Activated CD4-positive, alpha-beta T cell treated with anti-CD3 and anti-CD28 coated beads, Interleukin-2, amount 50 U/mL, for 1 hour (primary cell): ENCODE data around the gene LIPE.

Experiments used
- DNase-seq: peaks from one replicate; pipeline ENCODE4 v3.0.0-alpha.2; 2020

The LIPE gene

DNA sequence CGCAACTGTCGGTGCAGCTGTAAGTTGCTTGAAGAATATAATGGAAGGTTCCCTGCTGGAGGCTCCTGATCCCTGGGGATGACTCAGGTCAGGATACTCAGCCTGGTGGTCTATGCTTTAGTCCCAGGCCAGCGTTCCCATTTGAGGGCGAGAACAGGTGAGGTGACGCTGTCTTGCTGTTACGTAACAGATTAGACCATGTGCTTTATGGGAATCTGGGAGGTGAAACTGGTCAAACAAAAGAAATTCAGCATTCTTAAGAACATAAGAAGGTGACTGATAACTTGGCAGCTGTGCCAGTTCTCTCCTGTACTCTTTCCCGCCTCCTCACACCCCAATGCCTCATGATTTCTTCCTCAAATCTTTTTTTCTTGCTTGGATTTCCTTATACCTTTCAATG is 15.6 kb upstream of the LIPE start, which contains the start of gene CXCL17:
CXCL17 (minus strand) TSS at position 114 of the 400 bp plus-strand sequence. CDS start 114 bp downstream, outside the sequence.
- no peak for DNase-seq

DNA sequence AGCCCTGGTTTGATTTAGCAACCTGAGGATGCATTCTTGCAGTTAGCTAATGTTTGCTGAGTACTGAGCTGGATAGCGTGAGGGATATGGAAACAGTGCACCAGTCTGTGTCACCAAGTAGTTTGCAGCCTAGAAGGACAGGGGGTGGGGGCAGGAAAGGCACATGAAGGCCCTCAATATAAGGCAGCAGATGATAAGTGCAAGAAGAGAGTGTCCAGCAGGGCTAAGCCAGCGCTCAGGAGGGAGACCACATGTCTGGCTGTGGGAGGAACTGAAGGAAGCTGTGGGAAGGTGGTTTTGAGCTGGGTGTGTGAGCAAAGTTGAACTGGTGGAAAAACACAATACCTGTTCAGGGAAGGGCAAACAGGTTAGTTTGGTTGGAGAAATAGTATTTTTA is 13.9 kb upstream of the LIPE start:
- no peak for DNase-seq

DNA sequence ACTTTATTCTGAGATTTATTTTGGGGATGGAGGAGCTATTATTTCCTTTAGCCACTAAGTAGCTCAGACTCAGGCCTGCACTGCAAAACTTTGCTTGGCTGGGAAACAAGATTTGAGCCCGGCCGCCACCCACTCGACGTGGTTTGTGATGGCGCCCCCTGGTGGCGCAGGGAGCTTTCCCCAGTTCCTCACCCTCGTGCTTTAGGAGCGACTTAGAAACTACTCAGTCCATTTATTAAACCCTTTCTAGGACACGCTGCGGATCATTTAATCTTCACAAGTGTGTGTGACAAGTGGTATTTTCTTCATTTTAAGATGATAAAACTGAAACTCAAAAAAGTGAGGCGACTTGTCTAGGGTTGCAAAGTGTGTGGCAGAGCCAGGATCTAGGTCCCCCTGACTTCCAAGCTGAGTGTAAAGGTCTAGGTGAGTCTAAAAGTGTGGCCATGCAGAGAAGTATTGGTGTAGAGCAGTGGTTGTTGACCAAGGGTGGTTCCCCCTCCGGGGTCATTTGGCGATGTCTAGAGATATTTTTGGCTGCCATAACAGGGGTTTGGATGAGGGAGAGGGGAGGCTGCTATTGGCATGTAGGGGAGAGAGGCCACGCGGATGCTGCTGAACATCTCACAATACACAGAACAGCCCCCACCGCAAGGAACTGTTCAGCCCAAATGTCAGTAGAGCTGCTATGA is 13.3 kb upstream of the LIPE start:
- peak; percentile 82 for DNase-seq

DNA sequence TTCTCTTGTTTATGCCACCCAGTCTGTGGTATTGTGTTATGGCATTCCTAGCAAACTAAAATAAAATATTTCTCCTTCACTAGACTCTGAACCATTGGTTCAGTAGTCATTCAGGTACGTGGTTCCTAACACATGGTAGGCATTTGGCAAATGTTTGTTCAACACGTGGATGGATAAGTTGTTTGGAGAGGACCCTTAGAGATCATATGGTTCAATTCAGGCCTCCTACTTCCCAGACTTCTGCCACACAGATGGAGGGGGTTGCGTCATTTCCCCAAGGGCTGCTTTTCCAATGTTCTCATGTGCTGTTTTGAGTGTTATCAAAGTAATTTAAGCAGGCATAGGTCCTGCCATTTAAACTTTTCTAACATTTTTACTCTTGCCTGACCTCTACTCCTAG is 8.8 kb upstream of the LIPE start:
- DNase-seq, result no peak

DNA sequence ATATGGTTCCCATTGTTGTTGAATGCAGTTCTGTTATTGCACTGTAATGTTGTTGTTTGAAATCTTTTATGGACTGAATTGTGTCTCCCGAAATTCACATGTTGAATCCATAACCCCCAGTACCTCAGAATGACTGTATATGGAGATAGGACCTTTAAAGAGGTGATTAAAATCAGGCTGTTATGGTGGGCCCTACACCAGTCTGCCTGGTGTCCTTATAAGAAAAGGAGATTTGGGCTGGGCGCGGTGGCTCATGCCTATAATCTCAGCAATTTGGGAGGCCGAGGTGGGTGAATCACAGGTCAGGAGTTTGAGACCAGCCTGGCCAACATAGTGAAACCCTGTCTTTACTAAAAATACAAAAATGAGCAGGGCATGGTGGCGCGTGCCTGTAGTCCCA is 8.1 kb upstream of the LIPE start:
- no peak for DNase-seq

DNA sequence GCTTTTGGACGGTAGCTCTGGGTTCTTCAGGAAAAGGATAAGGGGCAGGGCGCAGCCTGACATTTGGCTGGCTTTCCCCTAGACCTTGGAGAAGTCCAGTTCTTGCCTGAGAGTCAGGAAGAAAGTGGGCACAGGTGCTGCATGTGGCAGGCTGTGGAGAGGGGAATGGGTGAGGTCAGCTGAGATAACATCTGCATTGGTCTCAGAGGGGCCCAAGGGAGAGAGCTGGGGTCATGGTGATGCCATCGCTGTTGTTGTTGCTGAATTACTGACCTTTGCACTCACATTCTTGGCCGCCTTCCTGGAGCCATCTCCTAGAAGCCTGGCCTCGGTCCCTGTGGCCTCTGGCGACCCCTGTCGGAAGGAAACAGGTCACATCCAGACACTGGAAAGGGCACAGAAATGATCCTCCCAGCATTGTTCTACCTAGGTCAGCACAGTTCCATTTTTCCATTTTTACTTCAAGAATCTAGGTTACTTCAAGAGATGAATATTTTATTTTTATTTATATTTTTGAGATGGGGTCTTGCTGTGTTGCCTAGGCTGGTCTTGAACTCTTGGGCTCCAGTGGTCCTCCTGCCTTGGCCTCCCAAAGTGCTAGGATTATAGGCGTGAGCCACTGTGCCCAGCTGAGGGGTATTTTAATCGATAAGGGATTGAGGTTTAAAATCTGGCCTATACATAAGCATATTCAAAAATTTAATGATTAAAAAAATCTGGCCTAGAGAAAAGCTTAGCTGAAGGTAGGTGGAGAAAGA is 6.5 kb upstream of the LIPE start:
- DNase-seq, result peak; percentile 67

DNA sequence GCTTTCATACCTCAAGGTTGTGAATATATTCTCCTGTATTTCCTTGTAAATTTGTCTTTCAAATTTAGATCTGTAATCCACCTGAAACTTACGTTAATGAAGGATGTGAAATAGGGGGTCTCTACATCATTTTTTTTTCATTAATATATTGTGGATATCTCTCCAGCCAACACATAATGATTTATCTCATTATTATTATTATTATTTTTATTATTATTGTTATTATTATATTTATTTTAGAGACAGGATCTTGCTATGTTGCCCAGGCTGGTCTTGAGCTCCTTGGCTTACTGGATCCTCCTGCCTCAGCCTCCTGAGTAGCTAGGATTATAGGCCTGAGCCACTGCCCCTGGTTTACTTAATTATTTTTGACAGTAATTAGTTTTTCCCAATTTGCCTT is 4.3 kb upstream of the LIPE start:
- no peak for DNase-seq

DNA sequence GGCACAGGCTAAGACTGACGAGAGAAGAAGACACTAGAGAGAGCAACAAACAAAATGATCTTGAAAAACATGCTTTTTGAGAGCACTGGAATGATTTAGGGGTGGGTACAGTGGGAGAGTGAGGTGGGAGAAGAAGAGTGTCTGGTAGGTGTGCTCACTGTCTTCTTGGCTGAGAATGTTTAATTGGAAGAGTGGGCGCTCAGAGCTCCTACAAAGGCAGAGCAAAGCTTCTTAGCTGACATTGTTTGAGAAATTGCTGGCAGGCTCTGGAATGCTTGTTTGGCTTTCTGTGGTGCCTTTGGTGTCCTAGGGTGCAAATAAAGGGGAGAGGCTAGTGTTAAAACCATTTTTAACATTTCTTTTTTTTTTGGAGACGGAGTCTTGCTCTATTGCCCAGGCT is 1.5 kb upstream of the LIPE start:
- no peak for DNase-seq

DNA sequence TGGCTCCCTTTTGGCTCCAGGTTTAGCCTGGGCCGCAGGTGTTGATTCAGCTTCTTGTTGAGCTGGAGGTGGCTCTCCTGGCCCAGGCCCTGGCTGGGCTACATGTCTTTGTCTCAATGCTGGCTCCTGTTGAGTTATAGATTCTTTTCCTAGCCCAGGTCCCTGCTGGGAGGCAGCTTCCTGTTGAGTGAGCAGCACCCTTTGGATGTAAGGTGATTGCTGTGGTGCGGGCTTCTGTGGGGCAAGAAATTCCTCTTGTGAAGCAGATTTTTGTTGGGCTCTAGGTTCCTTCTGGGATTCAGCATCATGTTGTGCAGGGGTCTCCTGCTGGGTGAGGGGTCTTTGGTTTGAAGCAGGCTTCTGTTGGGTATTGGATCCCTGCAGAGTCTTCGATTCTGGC is 545 bp downstream of the LIPE start:
- no peak for DNase-seq

DNA sequence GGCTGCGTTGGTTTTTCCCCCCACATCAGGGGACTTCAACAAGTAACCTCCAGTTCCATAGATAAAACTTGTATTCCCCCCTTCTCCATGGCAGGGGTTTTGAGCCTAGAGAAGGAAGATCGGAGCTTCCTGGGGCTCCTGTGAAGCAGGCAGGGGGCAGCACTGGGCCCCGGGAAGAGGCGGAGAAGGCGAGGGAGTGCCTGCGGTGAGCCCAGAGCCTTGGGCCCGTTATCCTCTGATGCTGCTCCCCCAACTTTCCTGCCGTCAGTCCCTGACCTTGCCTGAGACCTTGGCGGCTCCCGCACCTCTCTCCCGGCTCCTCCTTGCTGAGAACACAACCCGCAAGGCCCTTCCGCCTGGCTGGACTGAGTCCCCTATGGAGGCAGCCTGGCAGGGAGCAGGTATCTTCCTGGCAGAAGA is 2.5 kb downstream of the LIPE start:
- no peak for DNase-seq

DNA sequence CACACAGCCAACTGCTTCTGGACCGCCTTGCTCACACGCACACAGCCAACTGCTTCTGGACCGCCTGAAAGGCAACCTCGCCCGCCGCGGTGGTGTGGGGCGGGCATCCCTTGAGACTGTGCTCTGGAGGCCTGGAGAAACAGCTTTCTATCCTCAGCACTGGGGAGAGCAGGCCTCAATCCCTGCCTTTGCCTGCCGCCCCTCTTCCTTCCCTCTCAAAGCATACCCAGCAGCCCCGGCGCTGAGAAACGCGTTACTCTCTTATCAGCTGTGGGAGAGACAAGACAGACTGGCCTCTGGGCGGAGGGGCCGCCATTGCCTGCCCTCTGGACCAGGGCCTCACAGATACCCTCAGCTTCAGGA is 2.9 kb downstream of the LIPE start:
- DNase-seq, result no peak

DNA sequence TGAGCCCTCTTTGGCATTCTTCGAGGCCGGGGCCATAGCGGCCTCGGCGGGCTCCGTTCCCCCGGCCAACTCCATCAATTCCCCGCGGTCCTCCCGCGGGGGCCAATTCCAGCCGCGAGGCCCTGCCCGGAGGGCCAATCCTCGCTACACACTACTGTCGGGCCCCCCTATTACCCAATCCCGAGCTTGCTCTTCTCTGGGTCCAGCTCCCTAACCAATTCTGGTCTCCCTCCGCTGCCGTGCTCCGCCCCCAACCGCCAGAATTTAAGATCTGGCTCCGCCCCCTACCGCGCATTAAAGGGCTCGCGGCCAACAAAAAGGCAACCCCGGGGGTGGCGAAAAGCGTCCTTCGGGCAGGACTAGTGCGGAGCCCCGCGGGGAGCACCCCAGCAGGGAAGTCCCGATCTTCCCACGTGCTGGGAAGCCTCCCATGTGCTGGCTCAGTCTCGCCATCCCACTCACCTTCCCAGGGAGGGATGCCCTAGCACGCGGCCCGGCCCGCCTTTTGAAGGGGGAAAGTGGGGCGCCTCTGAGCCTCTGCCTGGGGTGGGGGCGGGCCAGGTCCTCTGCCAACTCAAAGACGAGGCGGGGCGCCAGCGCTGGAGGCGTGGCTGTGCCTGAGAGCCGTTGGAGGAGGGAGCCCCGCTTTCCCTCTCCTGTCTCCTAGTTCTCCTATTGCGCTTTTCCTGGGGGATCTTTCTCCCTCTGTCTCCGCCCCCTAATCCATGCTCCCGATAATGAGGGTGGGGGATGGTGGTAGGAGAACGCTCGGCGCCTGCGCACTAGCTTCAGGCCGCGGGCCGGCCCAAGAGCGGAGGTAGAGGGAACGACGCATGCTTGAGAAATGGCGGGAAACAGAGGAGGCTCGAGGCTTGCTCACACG is 3.5 kb downstream of the LIPE start:
- DNase-seq, result peak; percentile 92

DNA sequence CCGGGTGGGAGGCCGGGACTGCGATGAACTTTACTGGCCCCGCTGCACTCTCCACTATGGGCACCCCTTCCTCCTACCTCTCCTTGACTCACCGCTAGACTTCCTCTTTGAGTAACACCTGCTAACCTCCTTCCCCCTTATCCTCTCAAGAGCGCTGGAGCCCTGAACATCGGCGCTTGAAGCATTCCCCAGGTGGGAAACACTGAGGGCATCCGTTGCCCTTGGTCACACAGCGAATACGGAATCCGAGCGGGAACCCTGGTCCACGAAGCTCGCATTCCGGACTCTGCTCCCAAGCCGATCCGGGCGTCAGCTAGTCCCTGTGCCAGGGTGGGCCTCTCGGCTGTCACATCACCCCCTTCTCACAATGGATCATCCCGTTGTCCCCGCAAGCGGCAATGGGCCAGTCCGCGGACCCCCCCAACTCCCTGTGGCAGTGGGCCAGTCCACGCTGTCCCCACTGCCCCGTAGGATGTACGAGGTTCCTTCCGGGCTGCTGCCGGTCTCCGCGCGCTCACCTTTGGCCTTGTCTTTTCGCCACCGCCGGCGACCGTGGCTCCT is 4.2 kb downstream of the LIPE start:
- DNase-seq, result peak; percentile 47

DNA sequence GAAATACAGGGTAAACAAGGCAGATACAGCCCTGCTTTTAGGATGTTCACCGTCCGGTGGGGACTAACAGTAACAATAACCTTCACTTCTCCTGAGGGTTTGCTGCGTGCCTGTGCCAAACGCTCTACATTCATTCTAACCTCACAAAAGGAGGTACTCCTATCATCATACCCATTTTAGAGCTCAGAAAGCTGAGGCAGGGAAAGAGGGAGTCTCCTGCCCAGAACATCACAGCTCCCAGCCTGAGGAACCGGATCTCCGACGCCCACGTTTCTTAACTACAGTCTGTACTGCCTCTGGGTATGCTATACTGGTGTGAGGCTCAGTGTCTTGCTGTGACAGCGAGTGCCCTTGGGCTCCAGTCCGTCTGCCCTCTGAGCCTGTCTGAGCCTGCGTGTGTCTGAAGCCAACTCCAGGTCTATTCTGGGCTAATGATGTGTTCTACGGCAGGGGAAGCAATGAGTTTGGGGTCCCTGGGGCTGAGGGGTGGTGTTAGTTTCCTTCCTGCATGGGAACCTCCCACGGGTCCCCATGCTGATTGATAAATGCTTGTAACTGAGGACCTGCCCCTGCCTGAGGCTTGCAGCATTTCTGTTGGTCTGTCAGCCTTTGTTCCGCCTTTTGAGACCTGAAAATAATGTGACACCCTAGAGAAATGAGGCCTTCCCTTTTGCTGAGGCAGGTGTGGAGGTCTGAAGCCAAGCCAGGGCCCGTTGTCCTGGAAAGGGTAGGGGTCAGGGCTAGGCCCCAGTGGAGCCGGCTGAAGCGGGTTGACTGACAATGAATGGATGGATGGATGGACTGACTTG is 4.9 kb downstream of the LIPE start:
- no peak for DNase-seq

DNA sequence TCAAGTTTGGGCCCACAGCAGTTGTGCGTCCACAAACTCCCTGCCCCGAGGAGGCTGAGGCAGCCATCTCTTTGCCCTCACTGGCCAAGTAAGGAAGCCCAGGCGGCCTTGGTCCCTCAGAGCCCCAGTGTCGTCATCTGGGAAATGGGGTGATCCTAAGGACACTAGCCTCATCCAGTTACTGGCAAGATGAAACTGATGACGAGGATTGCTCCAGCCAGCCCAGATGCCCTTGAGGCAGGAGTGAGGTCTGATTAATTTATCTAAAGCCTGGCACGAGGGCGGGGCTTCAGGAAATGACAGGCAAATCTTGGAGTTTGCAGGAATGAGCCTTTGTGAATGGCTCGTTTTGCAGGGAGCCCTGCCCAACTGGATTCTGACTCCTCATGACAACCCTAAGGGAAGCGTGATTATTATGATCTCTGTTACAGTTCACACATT is 5.6 kb downstream of the LIPE start:
- no peak for DNase-seq

DNA sequence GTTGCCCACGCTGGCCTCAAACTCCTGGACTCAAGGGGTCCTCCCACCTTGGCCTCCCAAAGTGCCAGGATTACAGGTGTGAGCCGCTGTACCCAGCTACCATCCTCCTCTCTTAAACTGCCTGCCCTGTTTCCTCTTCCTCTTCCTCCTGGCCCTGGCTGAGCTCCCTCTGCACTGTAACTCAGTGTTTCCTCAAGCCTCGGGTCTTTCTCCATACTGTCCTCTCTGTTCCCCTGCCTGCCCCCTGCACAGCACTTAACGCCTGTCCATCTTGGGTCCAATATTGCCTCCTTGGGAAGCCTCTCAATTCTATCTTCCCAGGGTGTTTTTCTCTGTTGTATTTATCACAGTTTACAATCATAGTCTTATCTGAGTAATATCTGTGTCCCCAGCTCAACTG is 6.1 kb downstream of the LIPE start:
- no peak for DNase-seq

DNA sequence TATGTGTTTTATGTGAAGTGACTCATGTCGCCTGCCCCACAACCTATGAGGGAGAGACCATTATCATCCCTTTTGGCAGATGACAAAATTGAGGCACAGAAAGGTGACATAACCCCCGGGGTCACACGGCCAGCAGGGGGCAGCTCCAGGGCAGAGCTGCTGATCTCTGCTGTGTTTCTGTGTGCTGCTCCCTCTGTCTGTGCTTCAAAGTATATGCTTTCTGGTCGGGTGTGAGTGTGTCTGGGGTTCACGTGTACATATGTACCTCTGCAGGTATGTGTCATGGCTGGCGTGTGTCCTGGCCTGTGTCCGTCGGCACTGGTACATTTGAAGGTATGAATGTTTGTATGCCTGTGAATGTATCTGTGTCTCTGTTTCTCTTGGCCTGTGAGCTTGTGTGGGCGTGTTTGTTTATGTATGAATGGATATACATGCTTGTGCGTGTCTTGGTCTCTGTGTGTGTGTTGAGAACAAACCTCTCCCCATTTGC is 7.1 kb downstream of the LIPE start:
- peak; percentile 80 for DNase-seq

DNA sequence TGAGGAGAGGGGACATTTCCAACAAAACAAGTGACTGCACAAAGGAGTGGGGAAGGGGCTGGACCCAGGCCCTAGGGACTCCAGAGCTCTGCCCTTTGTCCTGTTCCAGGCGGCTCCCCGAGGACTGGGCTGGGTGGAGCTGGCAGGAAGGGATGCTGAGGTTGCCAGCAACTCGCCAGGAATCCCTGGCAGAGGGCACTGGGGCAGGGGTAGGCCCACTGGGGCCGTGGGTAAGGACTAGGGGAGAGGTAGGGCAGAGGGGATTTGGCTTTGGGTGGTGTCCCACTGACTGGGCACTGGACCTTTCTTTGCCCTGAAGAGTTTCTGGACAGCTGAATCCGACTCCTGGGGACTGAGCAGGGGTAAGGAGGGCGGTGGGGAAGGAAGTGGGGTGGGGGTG is 7.9 kb downstream of the LIPE start:
- no peak for DNase-seq

DNA sequence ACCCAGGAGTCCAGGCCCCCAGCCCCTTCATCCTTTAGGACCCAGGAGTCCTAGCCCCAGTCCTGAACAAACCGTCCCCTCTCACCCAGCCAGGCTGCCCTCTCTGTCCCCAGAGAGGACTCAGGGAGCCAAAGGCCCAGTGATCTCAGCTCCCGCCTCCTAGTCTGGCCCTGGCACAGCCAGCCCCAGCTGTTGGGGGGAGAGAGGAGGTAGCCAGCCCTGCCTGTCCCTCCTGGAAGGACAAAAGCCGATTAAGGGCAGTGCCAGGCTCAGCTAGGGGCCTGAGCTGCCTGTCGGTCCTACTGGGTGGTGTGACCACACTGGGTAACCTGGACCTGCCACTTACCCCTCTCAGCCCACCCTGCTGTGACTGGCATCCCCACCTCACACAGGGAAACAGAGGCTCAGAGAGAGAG is 14.5 kb downstream of the LIPE start:
- no peak for DNase-seq

DNA sequence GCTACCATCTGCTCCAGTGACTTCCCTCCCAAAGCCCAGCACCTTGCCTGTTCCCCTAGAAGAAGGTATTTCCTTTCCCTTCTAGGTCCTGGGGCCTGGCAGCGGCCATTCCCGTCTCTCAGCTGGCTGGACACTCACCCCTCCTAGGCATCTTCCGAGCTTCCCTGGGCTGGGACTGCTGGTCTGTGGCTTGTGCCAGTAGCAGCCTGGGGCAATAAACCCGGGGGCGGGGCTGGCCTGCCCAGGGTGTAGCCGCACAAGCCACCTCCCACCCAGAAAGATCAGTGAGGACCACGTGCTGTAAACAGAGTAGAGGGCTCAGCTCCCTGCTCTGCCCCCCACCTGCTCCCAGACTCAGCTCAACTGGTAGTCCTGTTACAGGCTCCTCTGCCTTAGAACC is 15.0 kb downstream of the LIPE start:
- no peak for DNase-seq

DNA sequence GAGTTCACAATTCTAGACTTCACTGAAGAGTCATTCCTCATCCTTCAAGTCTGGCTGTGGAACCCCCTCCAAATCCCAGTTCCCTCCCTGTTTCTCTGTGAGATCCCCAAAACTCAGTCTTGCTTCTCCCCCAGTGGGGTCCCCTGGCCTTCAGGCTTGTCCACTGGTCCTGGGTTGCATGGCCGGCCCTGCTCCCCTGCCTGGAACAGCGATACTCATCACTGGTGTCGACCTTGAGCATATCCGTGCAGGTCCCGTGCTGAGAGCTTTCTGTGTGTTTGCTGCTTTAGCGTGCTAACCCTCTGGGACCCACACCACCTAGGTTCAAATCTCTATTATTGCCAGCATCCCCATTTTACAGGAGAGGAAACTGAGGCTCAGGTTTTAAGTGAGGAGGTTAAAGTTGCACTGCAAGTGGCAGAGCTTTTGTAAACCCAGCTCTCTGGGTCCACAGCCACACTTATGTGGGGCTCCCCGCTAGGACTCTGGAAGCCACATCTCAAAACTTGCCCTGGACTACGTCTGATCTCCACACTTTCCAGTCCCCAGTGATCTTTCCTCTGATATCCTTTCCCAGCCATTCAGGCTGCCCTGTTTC is 15.5 kb downstream of the LIPE start:
- no peak for DNase-seq

DNA sequence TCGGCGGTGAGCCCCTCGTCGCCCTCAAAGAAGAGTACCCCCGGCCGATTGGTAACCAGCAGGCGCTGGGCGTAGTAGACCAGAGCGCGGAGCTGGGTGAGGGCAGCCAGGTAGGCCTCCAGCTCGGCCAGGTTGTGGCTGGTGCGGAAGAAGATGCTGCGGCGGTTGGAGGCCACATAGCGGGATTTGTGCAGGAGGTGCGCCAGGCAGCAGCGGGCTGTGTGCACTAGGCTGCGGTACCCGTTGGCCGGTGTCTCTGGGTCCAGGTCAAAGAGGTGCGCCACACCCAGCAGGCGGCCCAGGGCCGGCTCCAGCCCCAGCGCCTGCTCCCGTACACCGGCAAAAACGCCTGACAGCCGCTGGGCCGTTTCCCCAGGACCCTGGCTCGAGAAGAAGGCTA is 16.8 kb downstream of the LIPE start:
- no peak for DNase-seq
